Lower leg skin (tissue), 3 donors: ENCODE results near the gene HOXA5.

Experiments used
- CTCF ChIP-seq, 3 donors: fragments of 450-650 bp; IDR thresholded peaks; one replicate each; pipeline ENCODE4 v1.5.1; 2016; ENCODE audit warnings: antibody characterized with exemption in 3 of 3, mild to moderate bottlenecking in 3 of 3, moderate library complexity in 2 of 3
- POLR2A ChIP-seq, 2 donors: fragments of 450-650 bp; IDR thresholded peaks; one replicate each; pipeline ENCODE4 v1.6.1; 2016 to 2017; ENCODE audit warnings: antibody characterized with exemption in 2 of 2, mild to moderate bottlenecking in 1 of 2, moderate library complexity in 1 of 2

- TF ChIP-seq CTCF (IDR thresholded peaks at IDR 0.05) (no peak), POLR2A (IDR thresholded peaks at IDR 0.05) (no peak)
These were observed 21.2 kb downstream of the HOXA5 start for GRCh38 chr7:27122077-27122910.
